PC-3 (cell line): ENCODE measurements around the gene NARS2. TPM values are rescaled to one million over a fixed set of nuclear protein-coding genes. Genes with fewer than 3 reads are reported as not detected.

Source experiments
- ATAC-seq: fragments of 200-7000 bp; cut with Tn5 transposase; 2 replicates; pipeline ENCODE4 v1.9.1; 2020; ENCODE audit warnings: mild to moderate bottlenecking, moderate library complexity
- BruUV-seq: library from RNA; stranded (reverse); fragments of 400-500 nt; replicated peaks from 2 replicates; lab custom pipeline; 2021; lab: Mats Ljungman, UMichigan
- CTCF ChIA-PET: fragments of 300-600 bp; sonication (Branson Sonifier 250); formaldehyde crosslinking; loops from one replicate; lab custom pipeline; 2022; ENCODE audit warnings: antibody characterized with exemption; lab: Charles Lee
- POLR2A ChIA-PET: fragments of 300-600 bp; sonication (Branson Sonifier 250); formaldehyde crosslinking; loops from one replicate; lab custom pipeline; 2022; ENCODE audit warnings: antibody characterized with exemption; ENCODE audit not compliant: unreplicated experiment; lab: Charles Lee
- DNase-seq: peaks from one replicate; pipeline ENCODE4 v3.0.0-alpha.2; 2015
- H2AFZ ChIP-seq: fragments of 300-600 bp; sonication (generic); 2 replicates; pipeline ENCODE4 v1.6.0; 2016; ENCODE audit warnings: antibody characterized with exemption, low read length
- H3F3A ChIP-seq: fragments of 300-600 bp; sonication (generic); one replicate; pipeline ENCODE4 v1.6.0; 2017; ENCODE audit warnings: antibody characterized with exemption, low read length, control low read depth, mild to moderate bottlenecking; ENCODE audit not compliant: unreplicated experiment
- H3K27ac ChIP-seq: fragments of 300-600 bp; sonication (generic); 2 replicates; pipeline ENCODE4 v1.5.1; 2016; ENCODE audit warnings: mild to moderate bottlenecking, low read length
- H3K27me3 ChIP-seq: fragments of 300-600 bp; sonication (generic); 2 replicates; pipeline ENCODE4 v1.6.1; 2016; ENCODE audit warnings: low read length, mixed read lengths
- H3K36me3 ChIP-seq: fragments of 300-600 bp; sonication (generic); 2 replicates; pipeline ENCODE4 v1.6.1; 2016; ENCODE audit warnings: low read depth, mixed run types, low read length, mixed read lengths
- H3K4me1 ChIP-seq: fragments of 300-600 bp; sonication (generic); 2 replicates; pipeline ENCODE4 v1.5.1; 2016; ENCODE audit warnings: low read length; ENCODE audit not compliant: insufficient read depth
- H3K4me2 ChIP-seq: fragments of 300-600 bp; sonication (generic); 2 replicates; pipeline ENCODE4 v1.6.0; 2016; ENCODE audit warnings: low read length
- H3K4me3 ChIP-seq: fragments of 300-600 bp; sonication (generic); 2 replicates; pipeline ENCODE4 v1.5.1; 2016; ENCODE audit warnings: mild to moderate bottlenecking, low read length, mixed read lengths
- H3K79me2 ChIP-seq: fragments of 300-600 bp; sonication (generic); 2 replicates; pipeline ENCODE4 v1.6.1; 2017; ENCODE audit warnings: low read length, mixed read lengths
- H3K9ac ChIP-seq: fragments of 300-600 bp; sonication (generic); 2 replicates; pipeline ENCODE4 v1.6.0; 2016; ENCODE audit warnings: mild to moderate bottlenecking, low read length
- H3K9me2 ChIP-seq: fragments of 300-600 bp; sonication (generic); replicated peaks from 2 replicates; pipeline ENCODE4 v1.6.1; 2016; ENCODE audit warnings: mixed run types, low read length, mixed read lengths
- H3K9me3 ChIP-seq: fragments of 300-600 bp; sonication (generic); 2 replicates; pipeline ENCODE4 v1.6.1; 2016; ENCODE audit warnings: low read length, mixed read lengths
- H4K20me1 ChIP-seq: fragments of 300-600 bp; sonication (generic); 2 replicates; pipeline ENCODE4 v1.6.1; 2016; ENCODE audit warnings: low read length, mixed read lengths
- CTCF ChIP-seq: fragments of 300-600 bp; sonication (generic); conservative IDR thresholded peaks from 2 replicates; pipeline ENCODE4 v1.5.1; 2017; ENCODE audit warnings: antibody characterized with exemption, low read depth, mild to moderate bottlenecking, low read length
- EZH2 ChIP-seq: fragments of 300-600 bp; sonication (generic); IDR thresholded peaks from one replicate; pipeline ENCODE4 v1.6.1; 2017; ENCODE audit warnings: antibody characterized with exemption, mild to moderate bottlenecking, low read length; ENCODE audit not compliant: unreplicated experiment
- EZH2phosphoT487 ChIP-seq: fragments of 300-600 bp; sonication (generic); IDR thresholded peaks from 2 replicates; pipeline ENCODE4 v1.6.1; 2018; ENCODE audit warnings: mild to moderate bottlenecking, antibody characterized with exemption, low read length, borderline replicate concordance
- intact Hi-C: fragments of 100-400 bp; cut with micrococcal nuclease; formaldehyde crosslinking; loops from 2 replicates; pipeline ENCODE4 v1.9.0; 2023
- total RNA-seq: library from RNA; depleted of rRNA; stranded (reverse); fragments of >200 nt; gene quantifications from 2 replicates; pipeline ENCODE4 v1.2.3, GENCODE V29; 2014

NARS2 gene
- total RNA-seq, 1 experiment from 2014 or later, result 33.5 TPM

- H3K9ac ChIP-seq, result no peak overlapping the region
- DNase-seq, result no peak
- no peak overlapping the region for H3K4me3 ChIP-seq
- H3K4me1 ChIP-seq, result no peaks in the 10 kb centered on the region
- intact Hi-C loops, result no loop called here
- no peaks in the 10 kb centered on the region for H3K27me3 ChIP-seq
- TF ChIP-seq EZH2phosphoT487 (no peak), CTCF (no peak), EZH2 (no peak)
- H3K9me3 ChIP-seq, result no peaks in the 10 kb centered on the region
- no peak overlapping the region for H3K27ac ChIP-seq
- H2AFZ ChIP-seq, result no peak overlapping the region
- H3F3A ChIP-seq, result no peaks in the 10 kb centered on the region
- no peak for ATAC-seq
- no TSS peak for BruUV-seq
- H3K36me3 ChIP-seq, result peaks cover 7% of the 10 kb centered on the region; the same call in 1 of the 2 replicates
- H3K9me2 ChIP-seq, result no peaks in the 10 kb centered on the region
- H3K79me2 ChIP-seq, result no peaks in the 10 kb centered on the region
- POLR2A ChIA-PET, result no interaction called here
- no peak overlapping the region for H3K4me2 ChIP-seq
- CTCF ChIA-PET, result no interaction called here
- no peaks in the 10 kb centered on the region for H4K20me1 ChIP-seq
Observed at GRCh38 chr11:78489184-78489583, 85.5 kb downstream of the NARS2 start.

GRCh38 chr11:78478536-78478935, 96.1 kb downstream of the NARS2 start:
- no peak overlapping the region for H3K27ac ChIP-seq
- no TSS peak for BruUV-seq
- H3K9me2 ChIP-seq, result no peaks in the 10 kb centered on the region
- peaks cover 30% of the 10 kb centered on the region for H3K4me1 ChIP-seq
- H3K4me2 ChIP-seq, result no peak overlapping the region
- ChIA-PET CTCF (no interaction called here), POLR2A (no interaction called here)
- no peak for ATAC-seq
- DNase-seq, result no peak
- H3K4me3 ChIP-seq, result no peak overlapping the region
- H3K36me3 ChIP-seq, result peaks cover 16% of the 10 kb centered on the region
- H3K27me3 ChIP-seq, result no peaks in the 10 kb centered on the region
- H4K20me1 ChIP-seq, result no peaks in the 10 kb centered on the region
- no peak for TF ChIP-seq EZH2phosphoT487
- no peak for TF ChIP-seq CTCF
- no peak overlapping the region for H3K9ac ChIP-seq
- intact Hi-C loops, result no loop called here
- H3K79me2 ChIP-seq, result no peaks in the 10 kb centered on the region
- no peaks in the 10 kb centered on the region for H3K9me3 ChIP-seq
- no peak overlapping the region for H2AFZ ChIP-seq
- H3F3A ChIP-seq, result no peaks in the 10 kb centered on the region

- H3K36me3 ChIP-seq, result peaks cover 16% of the 10 kb centered on the region
- ATAC-seq (peak; percentile 67), DNase-seq (peak; percentile 86)
- H3K4me3 ChIP-seq, result no peak overlapping the region
- H3K27me3 ChIP-seq, result no peaks in the 10 kb centered on the region
- H3K9me3 ChIP-seq, result no peaks in the 10 kb centered on the region
- peaks cover 31% of the 10 kb centered on the region for H3K4me1 ChIP-seq
- H3K79me2 ChIP-seq, result no peaks in the 10 kb centered on the region
- H4K20me1 ChIP-seq, result no peaks in the 10 kb centered on the region
- H3K27ac ChIP-seq, result peak overlapping the region; percentile 88
- no peaks in the 10 kb centered on the region for H3F3A ChIP-seq
- no peak overlapping the region for H2AFZ ChIP-seq
- TF ChIP-seq EZH2phosphoT487, result no peak
- TF ChIP-seq CTCF, result no peak
- TF ChIP-seq EZH2, result no peak
- H3K4me2 ChIP-seq, result peak overlapping the region; percentile 45; the same call in 1 of the 2 replicates
- ChIA-PET POLR2A (no interaction called here), CTCF (no interaction called here)
- BruUV-seq, result no TSS peak
- intact Hi-C loops, result no loop called here
- peak overlapping the region; percentile 25 for H3K9ac ChIP-seq
- H3K9me2 ChIP-seq, result no peaks in the 10 kb centered on the region
Observed at GRCh38 chr11:78476066-78476465, 98.6 kb downstream of the NARS2 start.
